Astrocyte (in vitro differentiated cells and primary cell): ENCODE measurements around the gene TPP1. TPM values are rescaled to one million over a fixed set of nuclear protein-coding genes. Genes with fewer than 3 reads are reported as not detected.
A peak's percentile ranks its signal among the peaks of the same experiment; 100 is the strongest.

Source experiments
- DNase-seq: peaks from one replicate; pipeline ENCODE4 v3.0.0-alpha.2; 2010; ENCODE audit warnings: low read depth
- FAIRE-seq: peaks from 2 replicates; lab custom pipeline; 2011; peaks lifted over from hg19 to GRCh38; lab: Jason Lieb, UNC
- H2AFZ ChIP-seq: 2 replicates; pipeline ENCODE4 v1.6.0; 2012; ENCODE audit warnings: low read depth, low read length, inconsistent platforms
- H3K27ac ChIP-seq: 2 replicates; pipeline ENCODE4 v1.5.1; 2011; ENCODE audit warnings: low read depth, low read length, inconsistent platforms
- H3K27me3 ChIP-seq: 2 replicates; pipeline ENCODE4 v1.6.0; 2011; ENCODE audit warnings: low read length, inconsistent platforms; ENCODE audit not compliant: insufficient read depth
- H3K36me3 ChIP-seq: 2 replicates; pipeline ENCODE4 v1.5.1; 2011; ENCODE audit warnings: low read length, inconsistent platforms; ENCODE audit not compliant: insufficient read depth
- H3K4me1 ChIP-seq: 2 replicates; pipeline ENCODE4 v1.5.1; 2011; ENCODE audit warnings: low read length, inconsistent platforms; ENCODE audit not compliant: insufficient read depth
- H3K4me2 ChIP-seq: 2 replicates; pipeline ENCODE4 v1.6.0; 2012; ENCODE audit warnings: low read length, inconsistent platforms
- H3K4me3 ChIP-seq: 2 replicates; pipeline ENCODE4 v1.5.1; 2011; ENCODE audit warnings: low read depth, mild to moderate bottlenecking, low read length, inconsistent platforms; ENCODE audit not compliant: insufficient read depth
- H3K79me2 ChIP-seq: 2 replicates; pipeline ENCODE4 v1.6.0; 2012; ENCODE audit warnings: mild to moderate bottlenecking, low read length, inconsistent platforms; ENCODE audit not compliant: insufficient read depth
- H3K9ac ChIP-seq: 2 replicates; pipeline ENCODE4 v1.6.0; 2012; ENCODE audit warnings: mild to moderate bottlenecking, low read length, inconsistent platforms
- H3K9me3 ChIP-seq: 2 replicates; pipeline ENCODE4 v1.5.1; 2012; ENCODE audit warnings: low read depth, mild to moderate bottlenecking, low read length, inconsistent platforms; ENCODE audit not compliant: insufficient read depth
- H4K20me1 ChIP-seq: 2 replicates; pipeline ENCODE4 v1.6.0; 2012; ENCODE audit warnings: low read length, inconsistent platforms; ENCODE audit not compliant: insufficient read depth
- H3K27ac Mint-ChIP-seq: one replicate; pipeline ENCODE4 v1.8.0; 2021; ENCODE audit warnings: mild to moderate bottlenecking, mixed read lengths; ENCODE audit not compliant: unreplicated experiment
- H3K27me3 Mint-ChIP-seq: one replicate; pipeline ENCODE4 v1.8.0; 2021; ENCODE audit warnings: low read depth, mixed read lengths; ENCODE audit not compliant: unreplicated experiment
- H3K36me3 Mint-ChIP-seq: one replicate; pipeline ENCODE4 v1.8.0; 2021; ENCODE audit warnings: low read depth, mixed read lengths; ENCODE audit not compliant: unreplicated experiment
- H3K4me1 Mint-ChIP-seq: one replicate; pipeline ENCODE4 v1.8.0; 2021; ENCODE audit warnings: low read depth, mixed read lengths; ENCODE audit not compliant: unreplicated experiment
- H3K4me3 Mint-ChIP-seq: one replicate; pipeline ENCODE4 v1.8.0; 2021; ENCODE audit warnings: mild to moderate bottlenecking, moderate library complexity, mixed read lengths; ENCODE audit not compliant: unreplicated experiment
- H3K9me3 Mint-ChIP-seq: one replicate; pipeline ENCODE4 v1.8.0; 2021; ENCODE audit warnings: mild to moderate bottlenecking, mixed read lengths; ENCODE audit not compliant: unreplicated experiment
- EZH2 ChIP-seq: IDR thresholded peaks from 2 replicates; pipeline ENCODE4 v1.6.1; 2012; ENCODE audit warnings: mild to moderate bottlenecking, low read length, inconsistent platforms; ENCODE audit not compliant: insufficient read depth
- total RNA-seq: library from RNA; stranded (reverse); gene quantifications from 2 replicates; pipeline ENCODE4 v1.2.1, GENCODE V29; 2021
- TF ChIP-seq, protein P1 (sequence below): IDR thresholded peaks from 2 replicates; pipeline ENCODE4 v1.5.1; 2011; ENCODE audit warnings: low read depth, mild to moderate bottlenecking, inconsistent platforms, low read length, moderate library complexity; ENCODE audit not compliant: insufficient read depth

TPP1 gene
- total RNA-seq, 1 donor from 2014 or later: 43.4 TPM

DNA sequence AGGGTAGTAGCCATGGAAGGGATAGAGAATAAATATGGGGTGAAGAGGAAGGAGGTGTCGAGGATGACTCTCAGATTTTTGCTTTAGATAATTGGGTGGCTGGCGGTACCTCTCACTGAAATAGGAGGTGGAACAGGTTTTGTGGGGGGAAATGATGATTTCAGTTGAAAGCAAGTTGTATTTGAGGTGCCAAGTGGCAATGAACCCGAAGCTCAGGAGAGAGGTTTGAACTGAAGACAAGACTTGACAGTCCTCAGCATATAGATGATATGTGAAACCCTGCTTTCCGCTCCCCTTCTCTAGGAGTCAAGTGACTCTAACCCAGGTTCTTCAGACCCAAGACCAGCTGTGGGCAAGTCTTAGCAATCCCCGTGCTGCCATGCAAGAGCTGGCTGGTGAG is 49.5 kb downstream of the TPP1 start:
- Mint-ChIP-seq H3K4me3 (no peak overlapping the region), H3K9me3 (peaks cover 3% of the 10 kb centered on the region), H3K27me3 (peaks cover 3% of the 10 kb centered on the region), H3K27ac (no peak overlapping the region), H3K4me1 (peaks cover 17% of the 10 kb centered on the region), H3K36me3 (peaks cover 13% of the 10 kb centered on the region)
- H3K79me2 ChIP-seq: no peaks in the 10 kb centered on the region
- no peak overlapping the region for H3K9ac ChIP-seq
- H3K4me3 ChIP-seq: no peak overlapping the region
- no peak overlapping the region for H3K27ac ChIP-seq
- no peak overlapping the region for H3K4me2 ChIP-seq
- peaks cover 14% of the 10 kb centered on the region for H3K4me1 ChIP-seq
- no peaks in the 10 kb centered on the region for H3K27me3 ChIP-seq
- H4K20me1 ChIP-seq: peaks cover 17% of the 10 kb centered on the region
- H3K36me3 ChIP-seq: peaks cover 2% of the 10 kb centered on the region
- H3K9me3 ChIP-seq: no peaks in the 10 kb centered on the region
- DNase-seq: no peak
- no peak overlapping the region for H2AFZ ChIP-seq
- TF ChIP-seq, protein P1, sequence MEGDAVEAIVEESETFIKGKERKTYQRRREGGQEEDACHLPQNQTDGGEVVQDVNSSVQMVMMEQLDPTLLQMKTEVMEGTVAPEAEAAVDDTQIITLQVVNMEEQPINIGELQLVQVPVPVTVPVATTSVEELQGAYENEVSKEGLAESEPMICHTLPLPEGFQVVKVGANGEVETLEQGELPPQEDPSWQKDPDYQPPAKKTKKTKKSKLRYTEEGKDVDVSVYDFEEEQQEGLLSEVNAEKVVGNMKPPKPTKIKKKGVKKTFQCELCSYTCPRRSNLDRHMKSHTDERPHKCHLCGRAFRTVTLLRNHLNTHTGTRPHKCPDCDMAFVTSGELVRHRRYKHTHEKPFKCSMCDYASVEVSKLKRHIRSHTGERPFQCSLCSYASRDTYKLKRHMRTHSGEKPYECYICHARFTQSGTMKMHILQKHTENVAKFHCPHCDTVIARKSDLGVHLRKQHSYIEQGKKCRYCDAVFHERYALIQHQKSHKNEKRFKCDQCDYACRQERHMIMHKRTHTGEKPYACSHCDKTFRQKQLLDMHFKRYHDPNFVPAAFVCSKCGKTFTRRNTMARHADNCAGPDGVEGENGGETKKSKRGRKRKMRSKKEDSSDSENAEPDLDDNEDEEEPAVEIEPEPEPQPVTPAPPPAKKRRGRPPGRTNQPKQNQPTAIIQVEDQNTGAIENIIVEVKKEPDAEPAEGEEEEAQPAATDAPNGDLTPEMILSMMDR: no peak
- no peak for TF ChIP-seq EZH2
- FAIRE-seq: no peak

DNA sequence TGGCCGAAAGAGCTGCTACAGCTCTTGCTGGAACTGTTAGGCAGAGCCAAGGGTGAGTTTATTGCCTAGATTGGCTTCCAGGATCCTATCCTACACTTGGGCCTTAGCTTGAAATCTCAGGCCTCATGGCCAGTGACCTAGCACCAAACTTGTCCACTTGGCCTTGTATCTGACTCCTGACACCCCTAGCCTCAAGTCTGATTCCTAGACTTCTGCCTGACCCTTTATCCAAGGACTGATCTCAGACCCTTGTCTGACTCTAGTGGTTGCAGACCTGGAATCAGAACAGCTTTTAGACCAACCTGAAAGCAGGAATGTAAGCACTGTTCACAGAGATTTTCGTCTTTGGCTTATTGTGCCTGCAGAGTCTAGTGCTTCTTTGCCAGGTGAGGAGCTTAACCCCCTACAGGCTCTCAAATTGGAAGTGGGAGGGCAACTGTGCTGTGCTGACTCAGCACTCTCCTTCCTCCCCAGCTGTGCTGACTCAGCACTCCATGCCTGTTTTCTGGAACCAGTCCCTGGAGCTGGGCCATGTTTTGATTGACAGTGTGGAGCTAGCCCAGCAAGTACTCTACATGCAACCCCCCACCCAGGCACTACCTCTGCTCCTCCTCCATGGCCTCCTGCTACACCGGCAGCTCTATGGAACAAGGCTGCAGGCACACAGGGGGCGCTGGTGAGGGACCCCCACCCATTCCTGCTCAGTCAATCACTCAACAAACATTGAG is 50.9 kb downstream of the TPP1 start:
- H2AFZ ChIP-seq: no peak overlapping the region
- Mint-ChIP-seq H3K4me3 (peak overlapping the region; percentile 34), H3K36me3 (peaks cover 16% of the 10 kb centered on the region), H3K27me3 (peaks cover 3% of the 10 kb centered on the region), H3K27ac (no peak overlapping the region), H3K4me1 (peaks cover 17% of the 10 kb centered on the region), H3K9me3 (peaks cover 3% of the 10 kb centered on the region)
- peaks cover 14% of the 10 kb centered on the region for H3K4me1 ChIP-seq
- peak; percentile 58 for DNase-seq
- TF ChIP-seq EZH2: no peak
- TF ChIP-seq, protein P1: no peak
- peak overlapping the region; percentile 9 for H3K4me2 ChIP-seq
- H3K27ac ChIP-seq: no peak overlapping the region
- FAIRE-seq: peak; percentile 52
- H3K9me3 ChIP-seq: no peaks in the 10 kb centered on the region
- peaks cover 2% of the 10 kb centered on the region for H3K36me3 ChIP-seq
- peaks cover 17% of the 10 kb centered on the region for H4K20me1 ChIP-seq
- H3K27me3 ChIP-seq: no peaks in the 10 kb centered on the region
- H3K79me2 ChIP-seq: no peaks in the 10 kb centered on the region
- H3K4me3 ChIP-seq: no peak overlapping the region
- H3K9ac ChIP-seq: no peak overlapping the region

DNA sequence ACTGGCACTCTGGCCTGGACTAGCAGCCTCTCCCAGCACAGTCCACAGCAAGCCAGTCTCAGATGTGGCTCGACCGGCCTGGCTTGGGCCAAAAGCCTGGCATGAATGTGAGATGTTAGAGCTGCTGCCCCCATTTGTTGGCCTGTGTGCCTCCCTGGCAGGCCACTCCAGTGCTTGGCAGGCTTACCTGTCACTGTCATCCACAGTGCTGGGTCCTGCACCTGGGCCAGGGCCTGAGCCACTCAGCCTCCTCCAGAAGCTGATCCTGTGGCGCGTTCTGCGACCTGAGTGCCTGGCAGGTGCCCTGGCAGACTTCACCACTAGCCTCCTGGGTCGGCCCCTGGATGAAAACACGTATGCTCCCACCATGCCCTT is 51.9 kb downstream of the TPP1 start:
- Histone ChIP-seq H3K4me3 (no peak overlapping the region), H2AFZ (no peak overlapping the region), H3K27ac (no peak overlapping the region), H3K27me3 (no peaks in the 10 kb centered on the region), H3K36me3 (peaks cover 2% of the 10 kb centered on the region), H3K9me3 (no peaks in the 10 kb centered on the region), H4K20me1 (peaks cover 17% of the 10 kb centered on the region), H3K9ac (no peak overlapping the region), H3K79me2 (no peaks in the 10 kb centered on the region), H3K4me2 (no peak overlapping the region), H3K4me1 (peaks cover 17% of the 10 kb centered on the region)
- TF ChIP-seq EZH2: no peak
- TF ChIP-seq, protein P1: no peak
- H3K36me3 Mint-ChIP-seq: peaks cover 20% of the 10 kb centered on the region
- H3K27me3 Mint-ChIP-seq: peaks cover 3% of the 10 kb centered on the region
- DNase-seq (no peak), FAIRE-seq (no peak)
- peaks cover 16% of the 10 kb centered on the region for H3K4me1 Mint-ChIP-seq
- no peak overlapping the region for H3K27ac Mint-ChIP-seq
- no peak overlapping the region for H3K4me3 Mint-ChIP-seq
- H3K9me3 Mint-ChIP-seq: peaks cover 3% of the 10 kb centered on the region
